MM.1S (cell line): ENCODE measurements around the gene IDH3A.

Experiments
- DNase-seq: peaks from one replicate; pipeline ENCODE4 v3.0.0-alpha.2; 2015
- H2AFZ ChIP-seq: fragments of 300-600 bp; sonication (generic); 2 replicates; pipeline ENCODE4 v1.6.0; 2016; ENCODE audit warnings: antibody characterized with exemption, low read length
- H3F3A ChIP-seq: fragments of 300-600 bp; sonication (generic); 2 replicates; pipeline ENCODE4 v1.6.1; 2016; ENCODE audit warnings: mild to moderate bottlenecking, antibody characterized with exemption, low read length, moderate library complexity, mixed read lengths; ENCODE audit not compliant: insufficient read depth
- H3K27ac ChIP-seq: fragments of 300-600 bp; sonication (generic); 2 replicates; pipeline ENCODE4 v1.5.1; 2016; ENCODE audit warnings: mild to moderate bottlenecking, low read length
- H3K27me3 ChIP-seq: fragments of 300-600 bp; sonication (generic); replicated peaks from 2 replicates; pipeline ENCODE4 v1.6.0; 2016; ENCODE audit warnings: low read length; ENCODE audit not compliant: insufficient read depth
- H3K36me3 ChIP-seq: fragments of 300-600 bp; sonication (generic); replicated peaks from 2 replicates; pipeline ENCODE4 v1.6.1; 2016; ENCODE audit warnings: mild to moderate bottlenecking, low read length, mixed read lengths; ENCODE audit not compliant: insufficient read depth
- H3K4me1 ChIP-seq: fragments of 300-600 bp; sonication (generic); 2 replicates; pipeline ENCODE4 v1.6.1; 2016; ENCODE audit warnings: low read length, mixed read lengths
- H3K4me2 ChIP-seq: fragments of 300-600 bp; sonication (generic); 2 replicates; pipeline ENCODE4 v1.6.0; 2016; ENCODE audit warnings: low read depth, low read length
- H3K4me3 ChIP-seq: fragments of 300-600 bp; sonication (generic); 2 replicates; pipeline ENCODE4 v1.5.1; 2016; ENCODE audit warnings: low read length, mixed read lengths
- H3K79me2 ChIP-seq: fragments of 300-600 bp; sonication (generic); 2 replicates; pipeline ENCODE4 v1.6.1; 2016; ENCODE audit warnings: mixed run types, low read length, mixed read lengths
- H3K9ac ChIP-seq: fragments of 300-600 bp; sonication (generic); 2 replicates; pipeline ENCODE4 v1.6.1; 2016; ENCODE audit warnings: low read length, mixed read lengths
- H3K9me2 ChIP-seq: fragments of 300-600 bp; sonication (generic); replicated peaks from 2 replicates; pipeline ENCODE4 v1.6.1; 2016; ENCODE audit warnings: mild to moderate bottlenecking, low read length, mixed read lengths; ENCODE audit not compliant: insufficient read depth
- H3K9me3 ChIP-seq: fragments of 300-600 bp; sonication (generic); replicated peaks from 2 replicates; pipeline ENCODE4 v1.6.1; 2016; ENCODE audit warnings: mild to moderate bottlenecking, low read length, mixed read lengths; ENCODE audit not compliant: insufficient read depth
- H4K20me1 ChIP-seq: fragments of 300-600 bp; sonication (generic); 2 replicates; pipeline ENCODE4 v1.6.1; 2016; ENCODE audit warnings: mild to moderate bottlenecking, low read length, moderate library complexity, mixed read lengths; ENCODE audit not compliant: insufficient read depth
- CTCF ChIP-seq: fragments of 300-600 bp; sonication (generic); IDR thresholded peaks from 2 replicates; pipeline ENCODE4 v1.5.1; 2016; ENCODE audit warnings: antibody characterized with exemption, low read length, mixed read lengths
- EZH2 ChIP-seq: fragments of 300-600 bp; sonication (generic); optimal IDR thresholded peaks from 2 replicates; pipeline ENCODE3; 2017; ENCODE audit warnings: low read depth, mild to moderate bottlenecking, antibody characterized with exemption, low read length, mixed read lengths
- EZH2phosphoT487 ChIP-seq: fragments of 300-600 bp; sonication (generic); IDR thresholded peaks from 2 replicates; pipeline ENCODE4 v1.6.1; 2018; ENCODE audit warnings: antibody characterized with exemption, low read length

IDH3A gene

GRCh38 chr15:78175330-78175729 is 26.2 kb downstream of the IDH3A start:
- peak overlapping the region; percentile 40; the same call in 1 of the 2 replicates for H3K4me2 ChIP-seq
- H3K9ac ChIP-seq: no peak overlapping the region
- TF ChIP-seq EZH2phosphoT487: no peak
- TF ChIP-seq EZH2: no peak
- TF ChIP-seq CTCF: no peak
- no peak overlapping the region for H2AFZ ChIP-seq
- no peaks in the 10 kb centered on the region for H3K79me2 ChIP-seq
- DNase-seq: no peak
- no peaks in the 10 kb centered on the region for H3K27me3 ChIP-seq
- peaks cover 52% of the 10 kb centered on the region for H3K4me1 ChIP-seq
- H3K9me2 ChIP-seq: no peaks in the 10 kb centered on the region
- H4K20me1 ChIP-seq: no peaks in the 10 kb centered on the region
- H3K9me3 ChIP-seq: no peaks in the 10 kb centered on the region
- no peak overlapping the region for H3K4me3 ChIP-seq
- H3K36me3 ChIP-seq: no peaks in the 10 kb centered on the region
- H3F3A ChIP-seq: peaks cover 29% of the 10 kb centered on the region
- H3K27ac ChIP-seq: no peak overlapping the region

GRCh38 chr15:78177447-78177873 is 28.3 kb downstream of the IDH3A start:
- no peaks in the 10 kb centered on the region for H3K9me2 ChIP-seq
- DNase-seq: no peak
- no peak overlapping the region for H3K4me3 ChIP-seq
- no peaks in the 10 kb centered on the region for H3K79me2 ChIP-seq
- no peaks in the 10 kb centered on the region for H4K20me1 ChIP-seq
- H3K4me2 ChIP-seq: no peak overlapping the region
- no peaks in the 10 kb centered on the region for H3K9me3 ChIP-seq
- H3K27ac ChIP-seq: no peak overlapping the region
- H3K27me3 ChIP-seq: no peaks in the 10 kb centered on the region
- H3F3A ChIP-seq: peaks cover 13% of the 10 kb centered on the region; the same call in 1 of the 2 replicates
- no peaks in the 10 kb centered on the region for H3K36me3 ChIP-seq
- TF ChIP-seq EZH2phosphoT487 (no peak), EZH2 (no peak), CTCF (peak; percentile 76)
- peaks cover 30% of the 10 kb centered on the region for H3K4me1 ChIP-seq
- H2AFZ ChIP-seq: no peak overlapping the region
- no peak overlapping the region for H3K9ac ChIP-seq

GRCh38 chr15:78178064-78178463 is 28.9 kb downstream of the IDH3A start:
- H3K9me3 ChIP-seq: no peaks in the 10 kb centered on the region
- H3K4me1 ChIP-seq: peaks cover 26% of the 10 kb centered on the region
- H3K9me2 ChIP-seq: no peaks in the 10 kb centered on the region
- no peak overlapping the region for H3K27ac ChIP-seq
- TF ChIP-seq CTCF (no peak), EZH2phosphoT487 (no peak), EZH2 (no peak)
- H3K4me2 ChIP-seq: no peak overlapping the region
- H3K9ac ChIP-seq: no peak overlapping the region
- no peak overlapping the region for H2AFZ ChIP-seq
- H3K27me3 ChIP-seq: no peaks in the 10 kb centered on the region
- H3F3A ChIP-seq: peaks cover 13% of the 10 kb centered on the region; the same call in 1 of the 2 replicates
- H3K79me2 ChIP-seq: no peaks in the 10 kb centered on the region
- H4K20me1 ChIP-seq: no peaks in the 10 kb centered on the region
- no peak overlapping the region for H3K4me3 ChIP-seq
- DNase-seq: no peak
- no peaks in the 10 kb centered on the region for H3K36me3 ChIP-seq
